KMS-11 (cell line): ENCODE results near the gene NMRK2.

Source experiments
- H2AFZ ChIP-seq: fragments of 200-600 bp; sonication (generic); 2 replicates; pipeline ENCODE4 v1.6.1; 2016; ENCODE audit warnings: antibody characterized with exemption, mixed run types, low read depth
- H3K27ac ChIP-seq: fragments of 200-600 bp; sonication (generic); 2 replicates; pipeline ENCODE4 v1.6.1; 2016; ENCODE audit warnings: mild to moderate bottlenecking, mixed run types
- H3K27me3 ChIP-seq: fragments of 200-600 bp; sonication (generic); 2 replicates; pipeline ENCODE4 v1.6.1; 2017; ENCODE audit warnings: mild to moderate bottlenecking, low read depth, mixed run types, moderate library complexity; ENCODE audit not compliant: insufficient read depth
- H3K36me3 ChIP-seq: fragments of 200-600 bp; sonication (generic); 2 replicates; pipeline ENCODE4 v1.6.1; 2017; ENCODE audit warnings: mild to moderate bottlenecking, mixed run types; ENCODE audit not compliant: insufficient read depth
- H3K4me1 ChIP-seq: fragments of 200-600 bp; sonication (generic); 2 replicates; pipeline ENCODE4 v1.6.1; 2016; ENCODE audit warnings: mild to moderate bottlenecking, low read depth, mixed run types; ENCODE audit not compliant: poor library complexity, severe bottlenecking
- H3K4me2 ChIP-seq: fragments of 200-600 bp; sonication (generic); 2 replicates; pipeline ENCODE4 v1.7.0; 2016; ENCODE audit warnings: mild to moderate bottlenecking, mixed run types
- H3K4me3 ChIP-seq: fragments of 200-600 bp; sonication (generic); IDR thresholded peaks from 2 replicates; pipeline ENCODE4 v1.6.1; 2017; ENCODE audit warnings: low read depth, low read length, mixed read lengths; ENCODE audit not compliant: insufficient read depth
- H3K79me2 ChIP-seq: fragments of 200-600 bp; sonication (generic); 2 replicates; pipeline ENCODE4 v1.6.1; 2016; ENCODE audit warnings: low read depth, mixed run types; ENCODE audit not compliant: insufficient read depth
- H3K9ac ChIP-seq: fragments of 200-600 bp; sonication (generic); 2 replicates; pipeline ENCODE4 v1.6.1; 2016; ENCODE audit warnings: mild to moderate bottlenecking, mixed run types
- H4K20me1 ChIP-seq: fragments of 200-600 bp; sonication (generic); 2 replicates; pipeline ENCODE4 v1.6.1; 2016; ENCODE audit warnings: mild to moderate bottlenecking, mixed run types; ENCODE audit not compliant: insufficient read depth
- CTCF ChIP-seq: fragments of 200-600 bp; sonication (generic); conservative IDR thresholded peaks from 2 replicates; pipeline ENCODE4 v1.6.1; 2017; ENCODE audit warnings: low read depth, mild to moderate bottlenecking, antibody characterized with exemption, low read length, moderate library complexity, mixed read lengths

The NMRK2 gene

DNA sequence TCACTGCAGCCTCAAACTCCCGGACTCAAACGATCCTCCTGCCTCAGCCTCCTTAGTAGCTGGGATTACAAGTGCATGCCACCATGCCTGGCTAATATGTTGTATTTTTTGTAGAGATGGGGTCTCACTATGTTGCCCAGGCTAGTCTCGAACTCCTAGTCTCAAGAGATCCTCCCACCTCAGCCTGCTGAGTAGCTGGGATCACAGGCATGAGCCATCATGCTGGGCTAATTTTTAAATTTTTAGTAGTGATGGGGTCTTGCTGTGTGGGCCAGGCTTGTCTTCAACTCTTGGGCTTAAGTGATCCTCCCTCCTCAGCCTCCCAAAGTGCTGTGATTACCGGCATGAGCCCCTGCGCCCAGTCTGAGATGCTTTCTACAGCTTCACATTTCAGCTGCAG is 37.1 kb upstream of the NMRK2 start:
- Histone ChIP-seq H3K36me3 (no peaks in the 10 kb centered on the region), H3K79me2 (no peaks in the 10 kb centered on the region)

DNA sequence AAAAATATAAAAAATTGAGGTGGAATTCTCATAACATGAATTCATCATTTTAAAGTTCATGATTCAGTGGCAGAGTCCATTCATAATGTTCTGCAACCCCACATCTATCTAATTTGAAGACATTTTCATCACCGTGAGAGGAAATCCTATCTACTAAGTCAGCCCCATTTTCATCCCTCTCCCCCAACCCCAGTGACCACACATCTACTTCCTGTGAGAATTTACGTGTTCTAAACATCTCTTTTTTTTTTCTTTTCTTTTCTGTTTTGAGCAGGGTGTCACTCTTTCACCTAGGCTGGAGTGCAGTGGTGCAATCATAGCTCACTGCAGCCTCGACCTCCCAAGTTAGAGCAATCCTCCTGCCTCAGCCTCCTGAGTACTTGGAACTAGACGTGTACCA is 34.9 kb upstream of the NMRK2 start:
- Histone ChIP-seq H3K27me3 (peaks cover 84% of the 10 kb centered on the region), H2AFZ (no peak overlapping the region), H3K4me2 (no peak overlapping the region), H3K4me3 (no peak overlapping the region), H3K79me2 (no peaks in the 10 kb centered on the region), H4K20me1 (no peaks in the 10 kb centered on the region), H3K9ac (no peak overlapping the region), H3K36me3 (no peaks in the 10 kb centered on the region), H3K4me1 (no peaks in the 10 kb centered on the region), H3K27ac (no peak overlapping the region)
- TF ChIP-seq CTCF = no peak

More for the DNA sequence above, 37.1 kb upstream of the NMRK2 start:
- no peak overlapping the region for H3K9ac ChIP-seq
- H3K4me1 ChIP-seq = no peaks in the 10 kb centered on the region
- TF ChIP-seq CTCF = no peak
- no peak overlapping the region for H3K4me3 ChIP-seq
- H3K27me3 ChIP-seq = peaks cover 86% of the 10 kb centered on the region
- no peak overlapping the region for H2AFZ ChIP-seq
- no peaks in the 10 kb centered on the region for H4K20me1 ChIP-seq
- H3K27ac ChIP-seq = no peak overlapping the region
- no peak overlapping the region for H3K4me2 ChIP-seq

- H3K36me3 ChIP-seq = no peaks in the 10 kb centered on the region
- H2AFZ ChIP-seq = no peak overlapping the region
- no peak overlapping the region for H3K9ac ChIP-seq
- no peak for TF ChIP-seq CTCF
- no peak overlapping the region for H3K27ac ChIP-seq
- no peak overlapping the region for H3K4me2 ChIP-seq
- H3K79me2 ChIP-seq = no peaks in the 10 kb centered on the region
- H3K4me3 ChIP-seq = no peak overlapping the region
- H3K4me1 ChIP-seq = no peaks in the 10 kb centered on the region
- H4K20me1 ChIP-seq = no peaks in the 10 kb centered on the region
- peaks cover 85% of the 10 kb centered on the region for H3K27me3 ChIP-seq
Observed at GRCh38 chr19:3898426-3898825, 34.4 kb upstream of the NMRK2 start.

DNA sequence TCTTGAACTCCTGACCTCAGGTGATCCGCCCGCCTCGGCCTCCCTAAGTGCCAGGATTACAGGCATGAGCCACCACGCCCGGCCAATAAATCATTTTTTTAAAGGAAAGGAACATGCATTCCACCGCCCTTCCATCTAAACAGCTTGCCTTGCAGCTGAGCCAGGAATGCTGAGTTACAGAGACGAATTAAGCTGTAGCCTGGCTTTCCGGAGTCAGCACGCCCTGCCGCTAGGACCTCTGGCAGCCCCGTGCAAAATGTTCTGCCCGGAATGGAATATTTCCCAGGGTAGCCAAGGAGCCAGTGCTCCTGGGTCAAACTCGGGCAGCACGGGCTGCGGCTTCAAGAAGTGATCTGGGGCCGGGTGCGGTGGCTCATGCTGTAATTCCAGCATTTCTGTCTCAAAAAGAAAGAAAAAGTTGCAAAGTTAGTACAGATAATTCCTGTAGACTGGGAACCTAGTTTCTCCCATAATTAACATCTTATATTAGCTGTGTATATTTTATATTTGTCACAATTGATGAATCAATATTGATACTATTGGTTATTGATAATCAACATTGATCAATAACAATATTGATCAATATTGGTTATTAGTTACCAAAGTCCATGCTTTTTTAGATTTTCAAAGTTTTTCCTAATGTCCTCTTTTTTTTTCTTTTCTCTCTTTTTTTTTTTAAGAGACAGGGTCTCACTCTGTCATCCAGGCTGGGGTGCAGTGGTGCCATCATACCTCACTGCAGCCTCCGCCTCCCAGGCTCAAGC is 33.2 kb upstream of the NMRK2 start:
- Histone ChIP-seq H3K4me3 (no peak overlapping the region), H3K4me2 (no peak overlapping the region), H3K9ac (no peak overlapping the region), H3K27me3 (peaks cover 86% of the 10 kb centered on the region), H3K79me2 (no peaks in the 10 kb centered on the region), H3K27ac (no peak overlapping the region), H3K36me3 (no peaks in the 10 kb centered on the region), H2AFZ (no peak overlapping the region), H3K4me1 (no peaks in the 10 kb centered on the region), H4K20me1 (no peaks in the 10 kb centered on the region)
- no peak for TF ChIP-seq CTCF
